MM.1S (cell line): ENCODE data around the gene LIPN.

Experiments used
- EZH2 ChIP-seq: fragments of 300-600 bp; sonication (generic); optimal IDR thresholded peaks from 2 replicates; pipeline ENCODE3; 2017; ENCODE audit warnings: low read depth, mild to moderate bottlenecking, antibody characterized with exemption, low read length, mixed read lengths
- TF ChIP-seq, protein P1 (sequence below): fragments of 300-600 bp; sonication (generic); IDR thresholded peaks from 2 replicates; pipeline ENCODE4 v1.5.1; 2016; ENCODE audit warnings: antibody characterized with exemption, low read length, mixed read lengths

- TF ChIP-seq EZH2, result no peak
- TF ChIP-seq, protein P1, sequence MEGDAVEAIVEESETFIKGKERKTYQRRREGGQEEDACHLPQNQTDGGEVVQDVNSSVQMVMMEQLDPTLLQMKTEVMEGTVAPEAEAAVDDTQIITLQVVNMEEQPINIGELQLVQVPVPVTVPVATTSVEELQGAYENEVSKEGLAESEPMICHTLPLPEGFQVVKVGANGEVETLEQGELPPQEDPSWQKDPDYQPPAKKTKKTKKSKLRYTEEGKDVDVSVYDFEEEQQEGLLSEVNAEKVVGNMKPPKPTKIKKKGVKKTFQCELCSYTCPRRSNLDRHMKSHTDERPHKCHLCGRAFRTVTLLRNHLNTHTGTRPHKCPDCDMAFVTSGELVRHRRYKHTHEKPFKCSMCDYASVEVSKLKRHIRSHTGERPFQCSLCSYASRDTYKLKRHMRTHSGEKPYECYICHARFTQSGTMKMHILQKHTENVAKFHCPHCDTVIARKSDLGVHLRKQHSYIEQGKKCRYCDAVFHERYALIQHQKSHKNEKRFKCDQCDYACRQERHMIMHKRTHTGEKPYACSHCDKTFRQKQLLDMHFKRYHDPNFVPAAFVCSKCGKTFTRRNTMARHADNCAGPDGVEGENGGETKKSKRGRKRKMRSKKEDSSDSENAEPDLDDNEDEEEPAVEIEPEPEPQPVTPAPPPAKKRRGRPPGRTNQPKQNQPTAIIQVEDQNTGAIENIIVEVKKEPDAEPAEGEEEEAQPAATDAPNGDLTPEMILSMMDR, result no peak
These were observed 34.9 kb downstream of the LIPN start for GRCh38 chr10:88794731-88795130.
